ENCODE results near the gene RABL2A.
"Not testable (repeated sequence)": the region's sequence is repeated elsewhere in the genome, so short reads cannot be mapped to it uniquely, and the experiment has no call there.

DNA sequence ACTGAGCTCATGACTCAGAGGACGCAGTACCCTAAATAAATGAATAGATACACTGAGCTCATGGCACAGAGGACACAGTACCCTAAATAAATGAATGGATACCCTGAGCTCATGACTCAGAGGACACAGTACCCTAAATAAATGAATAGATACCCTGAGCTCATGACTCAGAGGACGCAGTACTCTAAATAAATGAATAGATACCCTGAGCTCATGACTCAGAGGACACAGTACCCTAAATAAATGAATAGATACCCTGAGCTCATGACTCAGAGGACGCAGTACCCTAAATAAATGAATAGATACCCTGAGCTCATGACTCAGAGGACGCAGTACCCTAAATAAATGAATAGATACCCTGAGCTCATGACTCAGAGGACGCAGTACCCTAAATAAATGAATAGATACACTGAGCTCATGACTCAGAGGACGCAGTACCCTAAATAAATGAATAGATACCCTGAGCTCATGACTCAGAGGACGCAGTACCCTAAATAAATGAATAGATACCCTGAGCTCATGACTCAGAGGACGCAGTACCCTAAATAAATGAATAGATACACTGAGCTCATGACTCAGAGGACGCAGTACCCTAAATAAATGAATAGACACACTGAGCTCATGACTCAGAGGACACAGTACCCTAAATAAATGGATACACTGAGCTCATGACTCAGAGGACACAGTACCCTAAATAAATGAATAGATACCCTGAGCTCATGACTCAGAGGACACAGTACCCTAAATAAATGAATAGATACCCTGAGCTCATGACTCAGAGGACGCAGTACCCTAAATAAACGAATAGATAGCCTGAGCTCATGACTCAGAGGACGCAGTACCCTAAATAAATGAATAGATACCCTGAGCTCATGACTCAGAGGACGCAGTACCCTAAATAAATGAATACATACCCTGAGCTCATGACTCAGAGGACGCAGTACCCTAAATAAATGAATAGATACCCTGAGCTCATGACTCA lies 24.1 kb downstream of the RABL2A start:
- TF ChIP-seq, protein P1, sequence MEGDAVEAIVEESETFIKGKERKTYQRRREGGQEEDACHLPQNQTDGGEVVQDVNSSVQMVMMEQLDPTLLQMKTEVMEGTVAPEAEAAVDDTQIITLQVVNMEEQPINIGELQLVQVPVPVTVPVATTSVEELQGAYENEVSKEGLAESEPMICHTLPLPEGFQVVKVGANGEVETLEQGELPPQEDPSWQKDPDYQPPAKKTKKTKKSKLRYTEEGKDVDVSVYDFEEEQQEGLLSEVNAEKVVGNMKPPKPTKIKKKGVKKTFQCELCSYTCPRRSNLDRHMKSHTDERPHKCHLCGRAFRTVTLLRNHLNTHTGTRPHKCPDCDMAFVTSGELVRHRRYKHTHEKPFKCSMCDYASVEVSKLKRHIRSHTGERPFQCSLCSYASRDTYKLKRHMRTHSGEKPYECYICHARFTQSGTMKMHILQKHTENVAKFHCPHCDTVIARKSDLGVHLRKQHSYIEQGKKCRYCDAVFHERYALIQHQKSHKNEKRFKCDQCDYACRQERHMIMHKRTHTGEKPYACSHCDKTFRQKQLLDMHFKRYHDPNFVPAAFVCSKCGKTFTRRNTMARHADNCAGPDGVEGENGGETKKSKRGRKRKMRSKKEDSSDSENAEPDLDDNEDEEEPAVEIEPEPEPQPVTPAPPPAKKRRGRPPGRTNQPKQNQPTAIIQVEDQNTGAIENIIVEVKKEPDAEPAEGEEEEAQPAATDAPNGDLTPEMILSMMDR (optimal IDR thresholded peaks at IDR 0.05 in 1 of 3, IDR thresholded peaks at IDR 0.05 in 1 of 3, conservative IDR thresholded peaks at IDR 0.05 in 1 of 3; ENCODE audit: extremely low read depth in 1 of 3, insufficient read depth in 2 of 3, low read length in 3 of 3) = not testable (repeated sequence)
- not testable (repeated sequence) for TF ChIP-seq EZH2 (IDR thresholded peaks at IDR 0.05; ENCODE audit: low read length)
